ENCODE data around the gene IP6K3. TPM values are rescaled to one million over a fixed set of nuclear protein-coding genes. Genes with fewer than 3 reads are reported as not detected.

IP6K3 gene
- total RNA-seq, 6 experiments from 2014 or later = 0.25 to 0.83 (median 0.50) TPM; not detected in 2

- H3K27me3 Mint-ChIP-seq (ENCODE audit: insufficient read depth) = peaks cover 32% of the 10 kb centered on the region
- H3K9me3 Mint-ChIP-seq = no peaks in the 10 kb centered on the region
- H3K27ac Mint-ChIP-seq = no peak overlapping the region
- H3K4me1 Mint-ChIP-seq (ENCODE audit: low read depth) = peaks cover 7% of the 10 kb centered on the region; the same call in 1 of the 2 replicates
- no peak overlapping the region for H3K4me3 Mint-ChIP-seq
- DNase-seq = no peak
- TF ChIP-seq CTCF (IDR thresholded peaks at IDR 0.05) = no peak
- no peaks in the 10 kb centered on the region for H3K36me3 Mint-ChIP-seq (ENCODE audit: low read depth)
These were observed 14.9 kb downstream of the IP6K3 start for GRCh38 chr6:33731751-33732282.

GRCh38 chr6:33731035-33731434 lies 15.7 kb downstream of the IP6K3 start:
- peaks cover 35% of the 10 kb centered on the region for H3K27me3 Mint-ChIP-seq (ENCODE audit: insufficient read depth)
- DNase-seq = no peak
- H3K27ac Mint-ChIP-seq = no peak overlapping the region
- H3K4me3 Mint-ChIP-seq = no peak overlapping the region
- H3K36me3 Mint-ChIP-seq (ENCODE audit: low read depth) = no peaks in the 10 kb centered on the region
- no peak for TF ChIP-seq CTCF (IDR thresholded peaks at IDR 0.05)
- H3K4me1 Mint-ChIP-seq (ENCODE audit: low read depth) = peaks cover 7% of the 10 kb centered on the region; the same call in 1 of the 2 replicates
- no peaks in the 10 kb centered on the region for H3K9me3 Mint-ChIP-seq

- TF ChIP-seq CTCF (IDR thresholded peaks at IDR 0.05) = no peak
- DNase-seq = no peak
- Mint-ChIP-seq H3K27me3 (ENCODE audit: insufficient read depth) (peaks cover 35% of the 10 kb centered on the region), H3K36me3 (ENCODE audit: low read depth) (no peaks in the 10 kb centered on the region), H3K4me1 (ENCODE audit: low read depth) (peaks cover 7% of the 10 kb centered on the region; the same call in 1 of the 2 replicates), H3K9me3 (no peaks in the 10 kb centered on the region), H3K4me3 (no peak overlapping the region), H3K27ac (no peak overlapping the region)
These were observed 16.1 kb downstream of the IP6K3 start for GRCh38 chr6:33730611-33731010.

GRCh38 chr6:33729059-33729458 lies 17.6 kb downstream of the IP6K3 start:
- H3K4me3 Mint-ChIP-seq = no peak overlapping the region

GRCh38 chr6:33728438-33728837 lies 18.3 kb downstream of the IP6K3 start:
- no peak overlapping the region for H3K27ac Mint-ChIP-seq
- H3K4me1 Mint-ChIP-seq (ENCODE audit: low read depth) = peaks cover 7% of the 10 kb centered on the region; the same call in 1 of the 2 replicates
- no peaks in the 10 kb centered on the region for H3K36me3 Mint-ChIP-seq (ENCODE audit: low read depth)
- H3K27me3 Mint-ChIP-seq (ENCODE audit: insufficient read depth) = peaks cover 51% of the 10 kb centered on the region
- H3K4me3 Mint-ChIP-seq = no peak overlapping the region
- H3K9me3 Mint-ChIP-seq = no peaks in the 10 kb centered on the region
- no peak for TF ChIP-seq CTCF (IDR thresholded peaks at IDR 0.05)
- DNase-seq = no peak

More at GRCh38 chr6:33729059-33729458, 17.6 kb downstream of the IP6K3 start:
- Mint-ChIP-seq H3K27me3 (ENCODE audit: insufficient read depth) (peaks cover 48% of the 10 kb centered on the region), H3K27ac (no peak overlapping the region), H3K4me1 (ENCODE audit: low read depth) (peaks cover 7% of the 10 kb centered on the region; the same call in 1 of the 2 replicates), H3K9me3 (no peaks in the 10 kb centered on the region), H3K36me3 (ENCODE audit: low read depth) (no peaks in the 10 kb centered on the region)
- no peak for DNase-seq
- TF ChIP-seq CTCF (IDR thresholded peaks at IDR 0.05) = no peak
